ENCODE measurements around the gene GYPC.

Gene GYPC

GRCh38 chr2:126655500-126656430 lies at the start of gene GYPC:
TSS of gene GYPC (plus strand) at chr2:126656158. CDS start at chr2:126656264, 106 bp downstream.
- Histone ChIP-seq H3K9me3 (ENCODE audit: control insufficient read depth in 1 of 2, low read length in 2 of 2) (no peaks in the 10 kb centered on the region), H3K36me3 (ENCODE audit: control insufficient read depth in 1 of 2, insufficient read depth in 2 of 2, low read length in 2 of 2) (no peaks in the 10 kb centered on the region), H3K27me3 (ENCODE audit: low read depth, low read length) (no peaks in the 10 kb centered on the region), H3K27ac (ENCODE audit: low read length) (peak within 1 kb of the TSS; percentile 97), H3K4me1 (ENCODE audit: control insufficient read depth in 1 of 2, insufficient read depth in 2 of 2, low read length in 2 of 2) (peaks cover 18 to 38% of the 10 kb centered on the region in 2 donors), H3K4me3 (ENCODE audit: low read depth in 1 of 2, low read length in 2 of 2) (peak within 1 kb of the TSS; percentile 79 to 84)

- Histone ChIP-seq H3K4me3 (ENCODE audit: low read depth in 1 of 2, low read length in 2 of 2) (no peak overlapping the region), H3K27ac (ENCODE audit: low read length) (no peak overlapping the region), H3K9me3 (ENCODE audit: control insufficient read depth in 1 of 2, low read length in 2 of 2) (peaks cover 0 to 6% of the 10 kb centered on the region in 2 donors), H3K36me3 (ENCODE audit: control insufficient read depth in 1 of 2, insufficient read depth in 2 of 2, low read length in 2 of 2) (no peaks in the 10 kb centered on the region), H3K4me1 (ENCODE audit: control insufficient read depth in 1 of 2, insufficient read depth in 2 of 2, low read length in 2 of 2) (peaks cover 0 to 6% of the 10 kb centered on the region in 2 donors), H3K27me3 (ENCODE audit: low read depth, low read length) (no peaks in the 10 kb centered on the region)
These were observed 41.3 kb upstream of the GYPC start for GRCh38 chr2:126614524-126615227.

- Histone ChIP-seq H3K27ac (ENCODE audit: low read length) (no peak overlapping the region), H3K9me3 (ENCODE audit: control insufficient read depth in 1 of 2, low read length in 2 of 2) (no peaks in the 10 kb centered on the region), H3K4me3 (ENCODE audit: low read depth in 1 of 2, low read length in 2 of 2) (no peak overlapping the region), H3K36me3 (ENCODE audit: control insufficient read depth in 1 of 2, insufficient read depth in 2 of 2, low read length in 2 of 2) (no peaks in the 10 kb centered on the region), H3K4me1 (ENCODE audit: control insufficient read depth in 1 of 2, insufficient read depth in 2 of 2, low read length in 2 of 2) (peaks cover 0 to 6% of the 10 kb centered on the region in 2 donors), H3K27me3 (ENCODE audit: low read depth, low read length) (no peaks in the 10 kb centered on the region)
These were observed 39.3 kb upstream of the GYPC start for GRCh38 chr2:126616606-126617069.

GRCh38 chr2:126620302-126620701 lies 35.7 kb upstream of the GYPC start:
- no peak overlapping the region for H3K4me3 ChIP-seq (ENCODE audit: low read depth in 1 of 2, low read length in 2 of 2)
- H3K27ac ChIP-seq (ENCODE audit: low read length), result no peak overlapping the region
- no peaks in the 10 kb centered on the region for H3K27me3 ChIP-seq (ENCODE audit: low read depth, low read length)
- no peaks in the 10 kb centered on the region for H3K4me1 ChIP-seq (ENCODE audit: control insufficient read depth in 1 of 2, insufficient read depth in 2 of 2, low read length in 2 of 2)
- no peaks in the 10 kb centered on the region for H3K9me3 ChIP-seq (ENCODE audit: control insufficient read depth in 1 of 2, low read length in 2 of 2)
- no peaks in the 10 kb centered on the region for H3K36me3 ChIP-seq (ENCODE audit: control insufficient read depth in 1 of 2, insufficient read depth in 2 of 2, low read length in 2 of 2)

GRCh38 chr2:126623000-126623399 lies 33.0 kb upstream of the GYPC start:
- H3K4me3 ChIP-seq (ENCODE audit: low read depth in 1 of 2, low read length in 2 of 2), result no peak overlapping the region
- no peaks in the 10 kb centered on the region for H3K4me1 ChIP-seq (ENCODE audit: control insufficient read depth in 1 of 2, insufficient read depth in 2 of 2, low read length in 2 of 2)
- no peak overlapping the region for H3K27ac ChIP-seq (ENCODE audit: low read length)
- no peaks in the 10 kb centered on the region for H3K27me3 ChIP-seq (ENCODE audit: low read depth, low read length)
- no peaks in the 10 kb centered on the region for H3K36me3 ChIP-seq (ENCODE audit: control insufficient read depth in 1 of 2, insufficient read depth in 2 of 2, low read length in 2 of 2)
- no peaks in the 10 kb centered on the region for H3K9me3 ChIP-seq (ENCODE audit: control insufficient read depth in 1 of 2, low read length in 2 of 2)

- Histone ChIP-seq H3K9me3 (ENCODE audit: control insufficient read depth in 1 of 2, low read length in 2 of 2) (no peaks in the 10 kb centered on the region), H3K4me1 (ENCODE audit: control insufficient read depth in 1 of 2, insufficient read depth in 2 of 2, low read length in 2 of 2) (no peaks in the 10 kb centered on the region), H3K4me3 (ENCODE audit: low read depth in 1 of 2, low read length in 2 of 2) (no peak overlapping the region), H3K36me3 (ENCODE audit: control insufficient read depth in 1 of 2, insufficient read depth in 2 of 2, low read length in 2 of 2) (no peaks in the 10 kb centered on the region), H3K27ac (ENCODE audit: low read length) (no peak overlapping the region), H3K27me3 (ENCODE audit: low read depth, low read length) (no peaks in the 10 kb centered on the region)
These were observed 28.3 kb upstream of the GYPC start for GRCh38 chr2:126627643-126628042.

- Histone ChIP-seq H3K4me3 (ENCODE audit: low read depth in 1 of 2, low read length in 2 of 2) (no peak overlapping the region), H3K27me3 (ENCODE audit: low read depth, low read length) (no peaks in the 10 kb centered on the region), H3K4me1 (ENCODE audit: control insufficient read depth in 1 of 2, insufficient read depth in 2 of 2, low read length in 2 of 2) (no peaks in the 10 kb centered on the region)
These were observed 21.6 kb upstream of the GYPC start for GRCh38 chr2:126634273-126634861.

GRCh38 chr2:126635281-126635680 lies 20.7 kb upstream of the GYPC start:
- H3K27ac ChIP-seq (ENCODE audit: low read length), result no peak overlapping the region
- no peak overlapping the region for H3K4me3 ChIP-seq (ENCODE audit: low read depth in 1 of 2, low read length in 2 of 2)
- H3K9me3 ChIP-seq (ENCODE audit: control insufficient read depth in 1 of 2, low read length in 2 of 2), result no peaks in the 10 kb centered on the region
- no peaks in the 10 kb centered on the region for H3K4me1 ChIP-seq (ENCODE audit: control insufficient read depth in 1 of 2, insufficient read depth in 2 of 2, low read length in 2 of 2)
- no peaks in the 10 kb centered on the region for H3K36me3 ChIP-seq (ENCODE audit: control insufficient read depth in 1 of 2, insufficient read depth in 2 of 2, low read length in 2 of 2)
- H3K27me3 ChIP-seq (ENCODE audit: low read depth, low read length), result no peaks in the 10 kb centered on the region

More at GRCh38 chr2:126634273-126634861, 21.6 kb upstream of the GYPC start:
- Histone ChIP-seq H3K27ac (ENCODE audit: low read length) (no peak overlapping the region), H3K9me3 (ENCODE audit: control insufficient read depth in 1 of 2, low read length in 2 of 2) (no peaks in the 10 kb centered on the region), H3K36me3 (ENCODE audit: control insufficient read depth in 1 of 2, insufficient read depth in 2 of 2, low read length in 2 of 2) (no peaks in the 10 kb centered on the region)

GRCh38 chr2:126635736-126636135 lies 20.2 kb upstream of the GYPC start:
- H3K36me3 ChIP-seq (ENCODE audit: control insufficient read depth in 1 of 2, insufficient read depth in 2 of 2, low read length in 2 of 2), result no peaks in the 10 kb centered on the region

GRCh38 chr2:126637386-126637785 lies 18.6 kb upstream of the GYPC start:
- H3K27ac ChIP-seq (ENCODE audit: low read length), result no peak overlapping the region
- H3K4me3 ChIP-seq (ENCODE audit: low read depth in 1 of 2, low read length in 2 of 2), result no peak overlapping the region
- no peaks in the 10 kb centered on the region for H3K9me3 ChIP-seq (ENCODE audit: control insufficient read depth in 1 of 2, low read length in 2 of 2)
- no peaks in the 10 kb centered on the region for H3K36me3 ChIP-seq (ENCODE audit: control insufficient read depth in 1 of 2, insufficient read depth in 2 of 2, low read length in 2 of 2)
- no peaks in the 10 kb centered on the region for H3K4me1 ChIP-seq (ENCODE audit: control insufficient read depth in 1 of 2, insufficient read depth in 2 of 2, low read length in 2 of 2)
- no peaks in the 10 kb centered on the region for H3K27me3 ChIP-seq (ENCODE audit: low read depth, low read length)

More at GRCh38 chr2:126635736-126636135, 20.2 kb upstream of the GYPC start:
- Histone ChIP-seq H3K27ac (ENCODE audit: low read length) (no peak overlapping the region), H3K4me1 (ENCODE audit: control insufficient read depth in 1 of 2, insufficient read depth in 2 of 2, low read length in 2 of 2) (no peaks in the 10 kb centered on the region), H3K27me3 (ENCODE audit: low read depth, low read length) (no peaks in the 10 kb centered on the region), H3K4me3 (ENCODE audit: low read depth in 1 of 2, low read length in 2 of 2) (no peak overlapping the region), H3K9me3 (ENCODE audit: control insufficient read depth in 1 of 2, low read length in 2 of 2) (no peaks in the 10 kb centered on the region)

- Histone ChIP-seq H3K27me3 (ENCODE audit: low read depth, low read length) (no peaks in the 10 kb centered on the region), H3K4me1 (ENCODE audit: control insufficient read depth in 1 of 2, insufficient read depth in 2 of 2, low read length in 2 of 2) (no peaks in the 10 kb centered on the region), H3K4me3 (ENCODE audit: low read depth in 1 of 2, low read length in 2 of 2) (no peak overlapping the region), H3K27ac (ENCODE audit: low read length) (no peak overlapping the region), H3K9me3 (ENCODE audit: control insufficient read depth in 1 of 2, low read length in 2 of 2) (no peaks in the 10 kb centered on the region), H3K36me3 (ENCODE audit: control insufficient read depth in 1 of 2, insufficient read depth in 2 of 2, low read length in 2 of 2) (no peaks in the 10 kb centered on the region)
These were observed 17.2 kb upstream of the GYPC start for GRCh38 chr2:126638746-126639145.

Data from muscle layer of duodenum (tissue), 2 donors.